Fibroblast of lung (primary cell): ENCODE results near the gene SPINK14.

Experiments used
- CTCF ChIP-seq, 2 donors: IDR thresholded peaks in 1 of 2; conservative IDR thresholded peaks in 1 of 2; 1 replicate in 1 of 2; 2 replicates in 1 of 2; pipeline ENCODE4 v1.5.1; 2011 to 2012; ENCODE audit warnings: low read length in 2 of 2, control low read depth in 1 of 2, inconsistent platforms in 1 of 2, low read depth in 1 of 2, mild to moderate bottlenecking in 1 of 2
- EZH2 ChIP-seq: IDR thresholded peaks from 2 replicates; pipeline ENCODE4 v1.5.1; 2012; ENCODE audit warnings: low read length, control low read depth, mild to moderate bottlenecking; ENCODE audit errors: missing control alignments

GRCh38 chr5:148145916-148146315 lies 22.4 kb upstream of the SPINK14 start:
- TF ChIP-seq CTCF (conservative IDR thresholded peaks at IDR 0.05 in 1 of 2, IDR thresholded peaks at IDR 0.05 in 1 of 2; ENCODE audit: low read depth in 1 of 2, low read length in 2 of 2) = no peak
- no peak for TF ChIP-seq EZH2
